GM18907 (cell line): ENCODE measurements around the gene BTBD9.
"Not testable (repeated sequence)": the region's sequence is repeated elsewhere in the genome, so short reads cannot be mapped to it uniquely, and the experiment has no call there.

Source experiments
- ATAC-seq: cut with Tn5 transposase; IDR thresholded peaks from one replicate; pipeline ENCODE4 v1.9.1; 2021; ENCODE audit warnings: mild to moderate bottlenecking, moderate library complexity; ENCODE audit not compliant: unreplicated experiment

Gene BTBD9

DNA sequence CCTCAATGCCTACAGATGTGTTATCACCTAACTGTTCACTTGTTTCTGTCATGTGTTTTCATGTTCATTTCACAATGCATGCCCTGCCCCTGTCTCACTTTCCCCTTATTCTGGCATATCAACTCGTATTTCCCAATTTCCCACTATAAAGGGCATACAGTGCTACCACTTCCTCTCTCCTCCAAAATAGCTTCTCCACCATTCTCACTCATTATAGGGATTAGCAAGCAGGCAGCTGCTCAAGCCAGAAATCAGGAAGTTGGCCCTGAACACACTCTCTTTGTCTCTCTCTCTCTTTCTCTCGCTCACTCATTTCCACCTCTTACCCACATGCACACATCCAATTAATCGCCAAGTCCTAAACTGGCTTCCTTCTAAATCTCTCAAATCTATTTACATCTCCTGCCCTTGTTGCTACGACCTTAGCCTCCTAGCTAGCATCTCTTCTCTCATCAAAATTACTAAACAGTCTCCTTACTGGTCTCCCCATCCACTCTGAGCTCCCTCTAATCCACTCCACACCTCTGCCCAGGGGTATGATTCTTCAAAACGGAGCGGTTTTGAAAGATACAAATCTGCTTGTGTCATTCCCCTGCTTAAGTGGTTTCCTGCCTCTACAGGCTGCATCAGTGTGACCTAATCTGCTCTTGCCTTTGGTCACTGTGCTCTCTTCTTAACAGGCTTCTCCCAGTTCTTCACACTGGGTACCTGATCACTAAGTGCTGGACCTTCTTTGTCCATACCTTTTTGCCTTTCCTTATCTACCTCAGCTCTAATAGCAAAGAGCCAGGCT, 196.2 kb downstream of the BTBD9 start:
- ATAC-seq, result no peak

DNA sequence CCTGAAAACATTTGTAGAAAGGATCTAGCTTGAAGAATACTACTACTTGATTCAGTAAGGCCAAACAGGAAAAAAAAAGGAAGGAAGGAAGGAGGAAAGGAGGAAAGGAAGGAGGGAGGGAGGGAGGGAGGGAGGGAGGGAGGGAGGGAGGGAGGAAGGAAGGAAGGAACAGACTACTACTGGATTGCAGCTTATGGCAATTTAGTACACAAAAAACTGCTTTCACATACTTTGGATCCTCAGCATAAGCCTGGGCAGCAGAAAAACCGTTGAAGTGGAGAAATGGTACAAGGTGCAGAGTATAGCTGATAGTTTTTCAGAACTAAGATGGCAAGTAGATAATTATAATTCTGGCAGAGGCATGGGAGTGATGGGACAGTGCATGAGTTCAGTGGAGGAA, 201.6 kb downstream of the BTBD9 start:
- no peak for ATAC-seq

DNA sequence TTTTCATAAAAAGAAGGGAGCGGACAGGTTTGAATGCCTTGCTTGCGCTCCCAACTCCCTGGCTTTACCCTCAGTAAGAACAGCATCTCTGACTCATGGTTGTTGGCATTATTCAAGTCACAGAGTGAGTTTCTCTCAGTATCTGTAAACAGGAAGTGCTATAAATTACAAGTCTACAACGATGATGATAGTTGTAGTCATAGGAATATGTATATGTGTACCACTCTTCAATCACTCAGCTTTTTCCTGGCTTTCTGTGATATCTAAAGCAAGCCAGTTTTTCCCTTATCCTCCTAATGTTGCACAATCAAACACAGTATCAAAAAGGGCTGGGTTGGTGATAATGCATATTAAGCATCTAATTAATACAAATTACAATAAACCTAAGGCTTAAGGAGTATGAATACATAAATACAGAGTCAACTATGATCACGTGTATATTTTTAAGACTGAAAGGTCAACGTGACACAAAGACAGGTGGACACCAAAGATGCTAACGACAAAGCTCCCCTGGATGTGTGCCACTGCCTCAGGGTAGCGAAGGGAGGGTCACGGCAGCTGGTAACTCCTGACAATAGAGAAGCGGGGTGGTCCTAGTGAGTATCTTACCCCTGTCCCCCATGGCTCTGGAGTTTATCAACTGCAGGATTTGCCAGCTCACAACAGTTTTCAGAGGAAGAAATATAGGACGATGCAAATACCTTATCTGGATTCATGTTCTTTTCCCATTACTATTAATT, 202.8 kb downstream of the BTBD9 start:
- ATAC-seq, result no peak

DNA sequence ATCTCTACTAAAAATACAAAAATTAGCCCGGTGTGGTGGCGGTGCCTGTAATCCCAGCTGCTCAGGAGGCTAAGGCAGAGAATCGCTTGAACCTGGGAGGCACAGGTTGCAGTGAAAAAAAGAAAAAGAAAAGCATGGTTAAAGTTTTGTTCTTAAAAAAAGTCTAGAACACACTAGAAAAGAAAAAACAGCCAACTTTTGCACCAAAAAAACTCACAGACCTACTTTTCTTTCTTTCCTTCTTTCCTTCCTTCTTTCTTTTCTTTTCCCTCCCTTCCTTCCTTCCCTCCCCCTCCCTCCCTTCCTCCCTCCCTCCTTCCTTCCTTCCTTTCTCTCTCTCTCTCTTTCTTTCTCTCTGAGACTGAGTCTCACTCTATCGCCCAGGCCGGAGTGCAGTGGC, 204.4 kb downstream of the BTBD9 start:
- ATAC-seq, result no peak

DNA sequence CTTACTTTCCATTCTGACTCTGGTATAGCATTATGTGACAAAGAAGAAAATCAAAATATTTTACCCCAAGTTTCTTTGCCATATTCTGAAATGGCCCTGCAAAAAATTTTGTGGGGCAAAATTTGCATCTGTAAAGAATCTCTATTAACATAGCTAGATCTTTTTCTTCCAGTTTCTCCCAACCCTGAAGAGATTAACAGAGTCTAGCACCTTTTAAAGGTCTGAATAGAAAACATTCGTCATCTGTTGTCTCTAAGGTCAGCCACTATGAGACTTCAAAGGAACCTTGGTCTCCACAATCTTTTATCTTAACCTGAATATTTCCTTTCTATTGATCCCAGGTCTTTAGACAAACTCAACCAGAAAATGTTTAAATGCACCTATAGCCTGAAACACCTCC, 205.7 kb downstream of the BTBD9 start:
- no peak for ATAC-seq

DNA sequence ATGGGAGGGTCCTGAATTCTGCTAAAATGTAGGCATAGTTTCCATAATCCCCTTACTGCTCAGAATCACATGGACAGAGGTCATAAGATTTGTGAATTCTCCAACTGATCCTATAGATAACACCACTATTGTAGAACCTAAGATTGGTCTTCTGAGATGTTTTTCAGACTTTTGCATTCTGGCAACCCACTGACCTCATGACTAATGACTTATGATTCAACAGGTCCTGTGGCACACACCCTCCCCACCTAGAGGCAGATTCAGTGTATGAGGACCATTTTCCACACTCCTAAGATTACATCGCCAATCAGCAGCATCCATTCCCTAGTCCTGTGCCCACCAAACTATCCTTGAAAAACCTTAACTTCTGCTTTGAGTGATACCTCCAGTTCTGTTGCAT, 207.2 kb downstream of the BTBD9 start:
- ATAC-seq, result no peak

DNA sequence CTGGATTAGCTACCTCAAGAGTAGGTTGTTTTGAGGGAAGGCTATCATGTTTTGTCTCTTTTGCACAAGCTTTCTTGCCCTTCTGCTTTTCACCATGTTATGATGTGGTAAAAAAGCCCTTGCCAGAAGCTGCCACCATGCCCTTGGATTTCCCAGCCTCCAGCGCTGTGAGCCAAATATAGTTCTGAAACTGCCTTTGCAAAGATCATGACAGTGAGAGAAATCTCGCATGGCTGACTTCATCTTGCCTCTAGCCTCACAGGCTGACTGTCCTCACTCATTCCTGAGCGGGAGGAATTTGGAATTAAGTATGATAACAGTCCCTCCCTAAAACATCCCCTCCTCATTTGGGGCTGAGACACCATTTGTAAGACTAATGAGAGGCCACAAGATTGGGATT, 207.7 kb downstream of the BTBD9 start:
- no peak for ATAC-seq

DNA sequence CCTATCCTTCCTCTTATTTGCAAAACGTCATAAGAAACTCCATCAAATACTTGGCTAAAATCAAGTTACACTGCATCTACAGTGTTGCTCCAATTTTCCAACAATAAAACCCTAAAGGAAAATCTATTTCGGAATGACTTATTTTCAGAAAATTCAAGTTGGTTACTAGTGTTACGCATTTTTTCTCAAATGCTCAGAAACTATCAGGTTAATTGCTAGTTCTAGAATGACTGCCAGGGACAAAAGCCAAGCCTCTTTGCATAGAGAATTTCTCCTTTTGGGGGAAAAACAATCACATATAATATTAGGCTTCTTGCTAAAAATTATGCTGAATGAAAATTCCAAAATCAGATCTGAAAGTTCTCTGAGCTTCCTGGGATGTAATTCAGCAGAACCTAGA, 210.2 kb downstream of the BTBD9 start:
- no peak for ATAC-seq

DNA sequence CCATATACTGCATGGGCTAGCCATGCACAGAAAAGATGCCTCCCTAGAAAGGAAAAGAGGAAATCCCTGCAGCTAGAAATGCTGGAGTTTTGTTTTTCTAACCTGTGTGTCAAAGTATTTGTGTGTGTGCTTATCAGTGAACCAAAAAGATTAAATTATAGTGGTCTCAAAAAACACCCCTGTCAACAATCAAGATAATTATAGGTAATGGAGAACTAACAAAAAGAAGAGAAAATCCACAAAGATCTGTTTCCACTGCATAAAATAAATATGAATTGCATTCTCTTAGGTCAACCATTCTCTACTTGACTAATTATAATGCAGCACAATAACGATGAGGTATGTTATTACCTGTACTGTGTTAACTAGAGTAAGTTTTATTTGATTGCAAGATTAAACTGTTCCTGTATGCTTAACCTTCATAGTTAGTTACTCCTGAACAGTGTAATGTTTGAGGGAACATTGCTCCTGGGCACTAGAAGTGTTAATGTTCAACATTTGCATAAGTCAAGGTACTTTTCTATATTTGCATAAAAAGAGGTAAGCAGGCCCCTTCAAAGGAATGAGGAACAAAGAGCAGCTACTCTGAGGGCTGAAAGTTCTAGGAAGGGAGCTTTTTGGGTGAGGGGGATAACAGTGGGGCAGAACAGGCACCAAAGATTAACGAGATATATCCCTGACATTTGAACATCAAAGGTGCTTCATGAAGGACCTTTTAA, 212.1 kb downstream of the BTBD9 start:
- ATAC-seq, result peak; percentile 68

DNA sequence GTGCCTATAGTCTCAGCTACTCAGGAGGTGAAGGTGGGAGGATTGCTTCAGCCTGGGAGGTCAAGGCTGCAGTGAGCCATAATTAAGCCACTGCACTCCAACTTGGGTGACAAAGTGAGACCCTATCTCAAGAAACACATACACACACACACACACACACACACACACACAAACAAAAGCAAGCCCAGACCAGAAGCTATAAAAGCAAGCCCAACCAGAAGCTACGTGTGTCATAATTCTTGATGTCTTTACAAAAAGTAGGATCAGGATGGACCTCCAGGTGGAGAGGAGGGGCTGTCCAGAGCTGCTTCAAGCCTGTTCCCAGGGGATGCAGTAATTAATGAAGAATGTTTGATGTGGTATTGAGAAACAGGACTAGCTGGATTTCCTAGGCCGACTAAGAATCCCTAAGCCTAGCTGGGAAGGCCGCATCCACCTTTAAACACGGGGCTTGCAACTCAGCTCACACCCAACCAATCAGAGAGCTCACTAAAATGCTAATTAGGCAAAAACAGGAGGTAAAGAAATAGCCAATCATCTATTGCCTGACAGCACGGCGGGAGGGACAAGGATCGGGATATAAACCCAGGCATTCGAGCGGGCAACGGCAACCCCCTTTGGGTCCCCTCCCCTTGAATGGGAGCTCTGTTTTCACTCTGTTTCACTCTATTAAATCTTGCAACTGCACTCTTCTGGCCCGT, 213.8 kb downstream of the BTBD9 start:
- not testable (repeated sequence) for ATAC-seq

DNA sequence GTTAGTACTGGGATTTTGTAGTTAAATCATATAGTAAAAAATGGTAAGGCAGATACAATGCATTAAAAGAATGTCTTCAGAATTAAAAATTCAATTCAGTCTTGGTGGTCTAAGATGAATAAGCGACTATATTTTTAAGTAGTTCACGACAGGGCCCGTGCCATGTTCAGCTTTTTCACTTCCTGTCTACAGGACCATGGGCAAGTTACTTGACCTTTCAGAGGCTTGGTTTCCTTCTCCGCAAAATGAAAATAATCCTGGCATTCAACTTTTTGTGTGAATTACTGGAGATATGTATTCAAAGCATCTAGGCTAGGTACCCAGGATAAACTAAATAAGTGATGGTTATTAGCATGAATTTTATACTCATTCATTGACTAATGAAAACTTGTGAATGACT, 216.0 kb downstream of the BTBD9 start:
- no peak for ATAC-seq

DNA sequence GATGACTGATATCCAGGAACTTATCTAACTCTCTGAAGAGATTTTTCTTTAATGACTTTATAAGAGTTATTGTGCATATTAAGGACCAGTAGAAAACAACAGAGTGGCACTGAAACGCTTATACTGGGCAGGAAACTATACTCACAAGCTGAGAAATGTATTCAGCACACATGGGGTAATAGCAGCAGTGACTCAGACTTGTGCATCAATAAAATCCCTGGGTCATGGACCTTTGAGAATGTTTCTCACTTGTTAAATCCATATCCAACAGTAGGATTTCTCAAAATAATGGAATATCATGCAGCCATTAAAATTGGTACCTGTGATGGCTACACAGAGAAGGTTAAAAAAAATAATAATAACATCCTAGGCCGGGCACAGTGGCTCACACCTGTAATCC, 219.5 kb downstream of the BTBD9 start:
- ATAC-seq, result no peak

DNA sequence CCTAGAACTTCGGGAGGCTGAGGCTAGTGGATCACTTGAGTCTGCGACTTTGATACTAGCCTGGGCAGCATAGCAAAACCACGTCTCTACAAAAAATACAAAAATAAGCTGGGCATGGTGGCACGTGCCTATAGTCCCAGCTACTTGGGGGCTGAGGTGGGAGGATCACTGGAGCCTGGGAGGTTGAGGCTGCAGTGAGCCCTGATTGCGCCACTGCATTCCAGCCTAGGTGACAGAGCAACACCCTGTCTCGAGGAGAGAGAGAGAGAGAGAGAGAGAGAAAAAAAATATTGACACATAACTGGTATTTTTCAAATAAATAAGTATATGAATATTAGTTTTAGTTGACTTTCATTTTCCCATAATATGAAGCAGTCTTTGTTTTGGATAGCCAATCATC, 222.2 kb downstream of the BTBD9 start:
- ATAC-seq, result no peak

DNA sequence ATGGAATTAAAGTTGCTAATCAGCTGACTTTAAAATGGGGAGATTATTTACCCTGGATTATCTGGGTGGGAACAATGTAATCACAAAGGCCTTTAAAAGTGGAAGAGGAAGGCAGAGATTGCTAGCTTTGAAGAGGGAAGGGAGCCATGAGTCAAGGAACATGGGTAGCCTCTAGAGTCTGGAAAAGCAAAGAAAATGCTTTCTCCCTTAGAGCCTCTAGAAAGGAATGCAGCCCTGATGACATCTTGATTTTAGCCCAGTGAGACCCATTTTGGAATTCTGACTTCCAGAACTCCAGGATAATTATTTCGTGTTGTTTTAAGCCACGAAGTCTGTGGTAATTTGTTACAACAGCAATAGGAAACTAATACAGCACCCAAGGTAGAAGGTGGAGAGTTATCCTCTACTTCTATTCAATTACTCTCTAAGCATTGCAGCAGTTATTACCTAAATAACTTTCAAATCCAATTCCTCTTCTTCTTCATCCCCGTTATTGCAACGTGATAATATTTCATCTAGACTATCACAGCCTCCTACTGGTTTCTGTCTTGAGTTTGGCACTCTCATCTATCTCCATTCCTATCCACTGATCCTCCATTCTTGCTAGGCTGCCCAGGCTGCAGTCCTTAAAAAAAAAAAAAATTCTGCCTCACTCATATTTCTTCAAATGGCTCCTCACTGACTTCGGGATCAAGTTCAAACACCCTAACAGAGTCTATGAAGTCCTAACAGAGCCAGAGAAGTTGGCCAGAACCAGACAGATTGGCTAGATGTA, 224.3 kb downstream of the BTBD9 start:
- no peak for ATAC-seq

DNA sequence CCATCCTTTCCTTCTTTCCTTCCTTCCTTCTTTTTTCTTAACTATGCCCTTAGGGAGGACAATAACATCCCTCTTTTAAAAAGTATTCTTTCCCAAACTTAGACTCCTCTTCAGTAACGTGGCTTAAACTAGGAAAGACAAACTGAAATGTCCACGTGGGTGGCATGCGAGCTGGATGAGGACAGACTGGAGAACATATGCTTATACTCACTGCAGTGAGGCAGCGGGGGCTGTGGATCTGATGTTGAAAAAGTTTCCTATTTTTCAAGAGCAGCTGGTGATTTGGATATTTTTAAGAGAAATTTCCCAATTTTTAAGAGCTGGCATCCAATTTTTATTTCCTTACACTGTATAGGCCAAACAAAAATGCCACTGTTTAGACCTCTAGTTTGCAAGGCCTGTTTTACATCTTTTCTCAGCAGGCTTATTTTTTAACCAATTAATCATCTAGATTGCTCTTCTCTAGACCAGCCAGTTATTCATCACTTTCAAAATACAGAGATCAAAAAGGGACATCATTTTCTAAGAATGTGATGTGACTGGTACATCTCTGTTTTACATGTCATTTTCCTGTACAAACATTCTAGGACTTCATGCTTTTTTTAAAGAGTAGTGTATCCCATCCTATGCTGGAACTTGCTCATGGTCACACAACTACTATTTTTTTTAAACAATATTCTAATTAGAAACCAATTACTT, 226.5 kb downstream of the BTBD9 start:
- no peak for ATAC-seq

DNA sequence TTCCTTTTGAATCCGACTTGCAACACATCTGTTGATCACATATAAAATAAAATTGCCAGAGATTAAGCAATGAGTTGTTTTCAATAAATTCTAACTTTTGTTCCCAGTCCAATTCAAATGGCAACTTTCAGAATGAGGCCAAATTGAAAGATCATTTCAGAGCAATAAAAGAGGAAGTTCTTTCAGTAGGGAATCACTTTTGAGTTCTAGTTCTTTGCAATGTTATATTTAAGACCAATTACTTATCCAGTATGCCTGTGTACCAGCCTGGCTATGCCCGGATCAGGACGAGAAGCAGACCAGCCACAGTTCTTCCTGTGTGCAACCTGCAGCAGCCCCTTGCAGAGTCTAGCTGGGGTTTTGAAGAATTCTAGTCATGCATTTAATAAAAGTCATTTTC, 232.5 kb downstream of the BTBD9 start:
- ATAC-seq, result no peak

DNA sequence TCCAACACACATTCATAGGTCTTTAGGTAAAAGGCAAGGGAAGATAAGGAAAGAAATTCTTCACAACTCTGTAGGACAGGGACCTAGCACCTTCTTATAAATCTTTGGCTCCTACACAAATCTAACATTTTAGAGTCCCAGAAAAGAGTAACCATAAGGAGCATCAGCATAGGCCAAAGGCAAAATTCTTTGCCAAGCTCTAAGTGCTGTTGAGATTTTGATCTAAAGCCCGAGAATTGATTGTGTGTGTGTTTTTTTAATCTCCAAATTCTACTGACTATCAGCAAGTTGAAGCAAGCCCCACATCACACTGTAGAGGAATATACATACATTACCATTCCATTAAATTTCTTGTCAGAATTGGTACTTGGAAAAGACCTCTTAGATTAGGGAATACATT, 233.6 kb downstream of the BTBD9 start:
- no peak for ATAC-seq

DNA sequence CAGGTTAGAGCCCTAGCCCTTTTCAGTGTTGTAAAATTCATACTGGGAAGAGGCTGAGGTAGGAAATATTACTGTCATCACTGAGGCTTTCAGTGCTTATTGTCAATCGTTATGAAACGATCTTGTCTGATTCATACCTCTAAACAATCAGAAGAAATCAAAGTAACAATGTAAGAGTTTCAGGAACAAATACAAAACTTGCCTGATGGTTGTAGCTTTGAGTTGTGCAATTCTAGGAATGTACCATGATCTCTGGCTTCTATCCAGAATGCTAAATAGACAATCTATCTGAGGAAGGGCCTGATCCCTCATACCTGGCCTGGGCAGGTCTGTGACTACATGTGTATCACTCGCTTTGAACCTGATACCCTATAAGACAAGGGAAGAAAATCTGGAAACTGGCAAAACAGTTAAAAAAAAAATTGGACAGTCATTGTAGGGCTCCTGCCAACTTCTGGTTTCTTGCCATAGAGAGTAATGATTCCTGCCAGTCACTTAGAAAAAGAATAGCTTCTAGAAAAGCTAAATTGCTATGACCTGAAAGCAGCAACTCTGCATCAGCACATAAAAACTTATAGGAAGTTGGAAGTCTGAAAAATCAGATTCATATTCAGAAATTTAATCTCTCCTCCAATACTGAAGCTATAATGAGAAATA, 234.7 kb downstream of the BTBD9 start:
- no peak for ATAC-seq

DNA sequence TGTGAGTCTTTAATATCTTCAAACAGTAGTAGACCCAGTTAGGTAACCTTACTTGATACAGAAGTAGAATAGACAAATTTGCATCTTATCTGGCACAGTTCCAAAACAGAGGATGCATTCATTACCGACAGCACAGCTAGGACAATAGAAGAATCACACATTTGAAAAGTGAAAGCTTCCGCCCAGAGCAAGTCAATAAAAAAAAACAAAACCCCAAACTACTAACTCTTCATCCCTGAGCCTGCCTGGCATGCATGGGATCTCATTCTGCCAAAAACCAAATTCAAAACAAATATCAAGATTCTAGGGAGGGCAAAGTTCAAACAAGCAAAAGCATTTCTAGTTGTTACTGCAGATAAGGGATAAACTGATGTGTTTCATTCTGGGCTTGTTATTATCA, 235.4 kb downstream of the BTBD9 start:
- ATAC-seq, result no peak
